Panc1 (cell line): ENCODE results near the gene CD96.

ENCODE experiments used
- SIN3A ChIP-seq: IDR thresholded peaks from 2 replicates; pipeline ENCODE4 v1.6.1; 2012; ENCODE audit warnings: low read depth, mild to moderate bottlenecking, low read length, moderate library complexity, borderline replicate concordance; ENCODE audit not compliant: insufficient read depth
- TF ChIP-seq, protein P1 (sequence below), 2 experiments: IDR thresholded peaks; 2 replicates each; pipeline ENCODE4 v1.6.1; 2011 to 2012; ENCODE audit warnings: low read depth in 2 of 2, control low read depth in 1 of 2, low read length in 1 of 2, mild to moderate bottlenecking in 1 of 2, moderate library complexity in 1 of 2; ENCODE audit not compliant: insufficient read depth in 1 of 2
- TF ChIP-seq, protein P2 (sequence below): fragments of 450-650 bp; IDR thresholded peaks from 2 replicates; pipeline ENCODE4 v1.5.1; 2017; ENCODE audit warnings: mild to moderate bottlenecking

- TF ChIP-seq, protein P1, sequence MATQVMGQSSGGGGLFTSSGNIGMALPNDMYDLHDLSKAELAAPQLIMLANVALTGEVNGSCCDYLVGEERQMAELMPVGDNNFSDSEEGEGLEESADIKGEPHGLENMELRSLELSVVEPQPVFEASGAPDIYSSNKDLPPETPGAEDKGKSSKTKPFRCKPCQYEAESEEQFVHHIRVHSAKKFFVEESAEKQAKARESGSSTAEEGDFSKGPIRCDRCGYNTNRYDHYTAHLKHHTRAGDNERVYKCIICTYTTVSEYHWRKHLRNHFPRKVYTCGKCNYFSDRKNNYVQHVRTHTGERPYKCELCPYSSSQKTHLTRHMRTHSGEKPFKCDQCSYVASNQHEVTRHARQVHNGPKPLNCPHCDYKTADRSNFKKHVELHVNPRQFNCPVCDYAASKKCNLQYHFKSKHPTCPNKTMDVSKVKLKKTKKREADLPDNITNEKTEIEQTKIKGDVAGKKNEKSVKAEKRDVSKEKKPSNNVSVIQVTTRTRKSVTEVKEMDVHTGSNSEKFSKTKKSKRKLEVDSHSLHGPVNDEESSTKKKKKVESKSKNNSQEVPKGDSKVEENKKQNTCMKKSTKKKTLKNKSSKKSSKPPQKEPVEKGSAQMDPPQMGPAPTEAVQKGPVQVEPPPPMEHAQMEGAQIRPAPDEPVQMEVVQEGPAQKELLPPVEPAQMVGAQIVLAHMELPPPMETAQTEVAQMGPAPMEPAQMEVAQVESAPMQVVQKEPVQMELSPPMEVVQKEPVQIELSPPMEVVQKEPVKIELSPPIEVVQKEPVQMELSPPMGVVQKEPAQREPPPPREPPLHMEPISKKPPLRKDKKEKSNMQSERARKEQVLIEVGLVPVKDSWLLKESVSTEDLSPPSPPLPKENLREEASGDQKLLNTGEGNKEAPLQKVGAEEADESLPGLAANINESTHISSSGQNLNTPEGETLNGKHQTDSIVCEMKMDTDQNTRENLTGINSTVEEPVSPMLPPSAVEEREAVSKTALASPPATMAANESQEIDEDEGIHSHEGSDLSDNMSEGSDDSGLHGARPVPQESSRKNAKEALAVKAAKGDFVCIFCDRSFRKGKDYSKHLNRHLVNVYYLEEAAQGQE (IDR thresholded peaks at IDR 0.05; ENCODE audit: insufficient read depth in 1 of 2, low read depth in 2 of 2, low read length in 1 of 2) = no peak
- no peak for TF ChIP-seq SIN3A
- TF ChIP-seq, protein P2, sequence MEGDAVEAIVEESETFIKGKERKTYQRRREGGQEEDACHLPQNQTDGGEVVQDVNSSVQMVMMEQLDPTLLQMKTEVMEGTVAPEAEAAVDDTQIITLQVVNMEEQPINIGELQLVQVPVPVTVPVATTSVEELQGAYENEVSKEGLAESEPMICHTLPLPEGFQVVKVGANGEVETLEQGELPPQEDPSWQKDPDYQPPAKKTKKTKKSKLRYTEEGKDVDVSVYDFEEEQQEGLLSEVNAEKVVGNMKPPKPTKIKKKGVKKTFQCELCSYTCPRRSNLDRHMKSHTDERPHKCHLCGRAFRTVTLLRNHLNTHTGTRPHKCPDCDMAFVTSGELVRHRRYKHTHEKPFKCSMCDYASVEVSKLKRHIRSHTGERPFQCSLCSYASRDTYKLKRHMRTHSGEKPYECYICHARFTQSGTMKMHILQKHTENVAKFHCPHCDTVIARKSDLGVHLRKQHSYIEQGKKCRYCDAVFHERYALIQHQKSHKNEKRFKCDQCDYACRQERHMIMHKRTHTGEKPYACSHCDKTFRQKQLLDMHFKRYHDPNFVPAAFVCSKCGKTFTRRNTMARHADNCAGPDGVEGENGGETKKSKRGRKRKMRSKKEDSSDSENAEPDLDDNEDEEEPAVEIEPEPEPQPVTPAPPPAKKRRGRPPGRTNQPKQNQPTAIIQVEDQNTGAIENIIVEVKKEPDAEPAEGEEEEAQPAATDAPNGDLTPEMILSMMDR = no peak
Measured at GRCh38 chr3:111596328-111596727, 54.3 kb downstream of the CD96 start.
